ENCODE measurements around the gene HCK. TPM values are rescaled to one million over a fixed set of nuclear protein-coding genes. Genes with fewer than 3 reads are reported as not detected.

HCK gene
- total RNA-seq, 1 experiment from 2014 or later = 1.3 TPM

GRCh38 chr20:32012159-32012688, 39.8 kb upstream of the HCK start:
- DNase-seq (ENCODE audit: low spot score) (no peak), ATAC-seq (no peak)
- Mint-ChIP-seq H3K27ac (peak overlapping the region; percentile 41; the same call in 1 of the 2 replicates), H3K4me1 (peaks cover 53% of the 10 kb centered on the region), H3K9me3 (no peaks in the 10 kb centered on the region), H3K27me3 (ENCODE audit: low read depth) (peaks cover 11% of the 10 kb centered on the region), H3K4me3 (no peak overlapping the region), H3K36me3 (no peaks in the 10 kb centered on the region)
- TF ChIP-seq NFATC4 (CRISPR knock-in tag; IDR thresholded peaks at IDR 0.05) (no peak), PRDM15 (CRISPR knock-in tag; IDR thresholded peaks at IDR 0.05) (no peak), AFF4 (CRISPR knock-in tag; IDR thresholded peaks at IDR 0.05; ENCODE audit: borderline replicate concordance) (no peak), NR2C2 (CRISPR knock-in tag; IDR thresholded peaks at IDR 0.05) (no peak), RORB (CRISPR knock-in tag; IDR thresholded peaks at IDR 0.05) (no peak), ZNF121 (CRISPR knock-in tag; IDR thresholded peaks at IDR 0.05) (peak; percentile 98)
- ChIA-PET POLR2A (no interaction called here), CTCF (interaction anchor here (0.7 to 1.8 kb wide), 6 partner anchors 17 to 166 kb away, joined by 3 to 9 read pairs (median 4); partner anchors contain the start of gene PDRG1)

- Mint-ChIP-seq H3K4me1 (peaks cover 49% of the 10 kb centered on the region), H3K27me3 (ENCODE audit: low read depth) (peaks cover 16% of the 10 kb centered on the region), H3K36me3 (no peaks in the 10 kb centered on the region), H3K4me3 (no peak overlapping the region), H3K9me3 (no peaks in the 10 kb centered on the region), H3K27ac (no peak overlapping the region)
- ChIA-PET POLR2A (no interaction called here), CTCF (interaction anchor here (0.6 to 1.8 kb wide), 6 partner anchors 18 to 167 kb away, joined by 3 to 9 read pairs (median 5); partner anchors contain the start of gene PDRG1)
- DNase-seq (ENCODE audit: low spot score) = no peak
- no peak for ATAC-seq
- TF ChIP-seq ZBTB43 (CRISPR knock-in tag; IDR thresholded peaks at IDR 0.05) (no peak), HMGXB4 (CRISPR knock-in tag; IDR thresholded peaks at IDR 0.05) (no peak), PRRX2 (CRISPR knock-in tag; IDR thresholded peaks at IDR 0.05) (no peak), HMGA2 (CRISPR knock-in tag; IDR thresholded peaks at IDR 0.05) (no peak), ZNF423 (CRISPR knock-in tag; IDR thresholded peaks at IDR 0.05) (no peak), MLX (CRISPR knock-in tag; IDR thresholded peaks at IDR 0.05) (no peak), CREB1 (CRISPR knock-in tag; IDR thresholded peaks at IDR 0.05) (no peak), ZBTB21 (CRISPR knock-in tag; IDR thresholded peaks at IDR 0.05; ENCODE audit: borderline replicate concordance) (no peak), ZNF232 (CRISPR knock-in tag; IDR thresholded peaks at IDR 0.05) (no peak)
- TF ChIP-seq, protein P1, sequence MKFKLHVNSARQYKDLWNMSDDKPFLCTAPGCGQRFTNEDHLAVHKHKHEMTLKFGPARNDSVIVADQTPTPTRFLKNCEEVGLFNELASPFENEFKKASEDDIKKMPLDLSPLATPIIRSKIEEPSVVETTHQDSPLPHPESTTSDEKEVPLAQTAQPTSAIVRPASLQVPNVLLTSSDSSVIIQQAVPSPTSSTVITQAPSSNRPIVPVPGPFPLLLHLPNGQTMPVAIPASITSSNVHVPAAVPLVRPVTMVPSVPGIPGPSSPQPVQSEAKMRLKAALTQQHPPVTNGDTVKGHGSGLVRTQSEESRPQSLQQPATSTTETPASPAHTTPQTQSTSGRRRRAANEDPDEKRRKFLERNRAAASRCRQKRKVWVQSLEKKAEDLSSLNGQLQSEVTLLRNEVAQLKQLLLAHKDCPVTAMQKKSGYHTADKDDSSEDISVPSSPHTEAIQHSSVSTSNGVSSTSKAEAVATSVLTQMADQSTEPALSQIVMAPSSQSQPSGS (CRISPR knock-in tag; IDR thresholded peaks at IDR 0.05; ENCODE audit: borderline replicate concordance, low read depth) = no peak
- TF ChIP-seq, protein P2, sequence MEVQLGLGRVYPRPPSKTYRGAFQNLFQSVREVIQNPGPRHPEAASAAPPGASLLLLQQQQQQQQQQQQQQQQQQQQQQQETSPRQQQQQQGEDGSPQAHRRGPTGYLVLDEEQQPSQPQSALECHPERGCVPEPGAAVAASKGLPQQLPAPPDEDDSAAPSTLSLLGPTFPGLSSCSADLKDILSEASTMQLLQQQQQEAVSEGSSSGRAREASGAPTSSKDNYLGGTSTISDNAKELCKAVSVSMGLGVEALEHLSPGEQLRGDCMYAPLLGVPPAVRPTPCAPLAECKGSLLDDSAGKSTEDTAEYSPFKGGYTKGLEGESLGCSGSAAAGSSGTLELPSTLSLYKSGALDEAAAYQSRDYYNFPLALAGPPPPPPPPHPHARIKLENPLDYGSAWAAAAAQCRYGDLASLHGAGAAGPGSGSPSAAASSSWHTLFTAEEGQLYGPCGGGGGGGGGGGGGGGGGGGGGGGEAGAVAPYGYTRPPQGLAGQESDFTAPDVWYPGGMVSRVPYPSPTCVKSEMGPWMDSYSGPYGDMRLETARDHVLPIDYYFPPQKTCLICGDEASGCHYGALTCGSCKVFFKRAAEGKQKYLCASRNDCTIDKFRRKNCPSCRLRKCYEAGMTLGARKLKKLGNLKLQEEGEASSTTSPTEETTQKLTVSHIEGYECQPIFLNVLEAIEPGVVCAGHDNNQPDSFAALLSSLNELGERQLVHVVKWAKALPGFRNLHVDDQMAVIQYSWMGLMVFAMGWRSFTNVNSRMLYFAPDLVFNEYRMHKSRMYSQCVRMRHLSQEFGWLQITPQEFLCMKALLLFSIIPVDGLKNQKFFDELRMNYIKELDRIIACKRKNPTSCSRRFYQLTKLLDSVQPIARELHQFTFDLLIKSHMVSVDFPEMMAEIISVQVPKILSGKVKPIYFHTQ (CRISPR knock-in tag; IDR thresholded peaks at IDR 0.05) = no peak
- TF ChIP-seq, protein P3, sequence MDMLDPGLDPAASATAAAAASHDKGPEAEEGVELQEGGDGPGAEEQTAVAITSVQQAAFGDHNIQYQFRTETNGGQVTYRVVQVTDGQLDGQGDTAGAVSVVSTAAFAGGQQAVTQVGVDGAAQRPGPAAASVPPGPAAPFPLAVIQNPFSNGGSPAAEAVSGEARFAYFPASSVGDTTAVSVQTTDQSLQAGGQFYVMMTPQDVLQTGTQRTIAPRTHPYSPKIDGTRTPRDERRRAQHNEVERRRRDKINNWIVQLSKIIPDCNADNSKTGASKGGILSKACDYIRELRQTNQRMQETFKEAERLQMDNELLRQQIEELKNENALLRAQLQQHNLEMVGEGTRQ (CRISPR knock-in tag; IDR thresholded peaks at IDR 0.05) = no peak
Measured at GRCh38 chr20:32013326-32013725, 38.7 kb upstream of the HCK start.

All from WTC11 (cell line).